GM12878 (cell line): ENCODE results near the gene BARX2. TPM values are rescaled to one million over a fixed set of nuclear protein-coding genes. Genes with fewer than 3 reads are reported as not detected.

Source experiments
- ATAC-seq: fragments of 200-7000 bp; cut with Tn5 transposase; 3 replicates; pipeline ENCODE4 v1.9.1; 2020; ENCODE audit warnings: mild to moderate bottlenecking, moderate library complexity
- BruUV-seq: library from RNA; stranded (reverse); fragments of 400-500 nt; replicated peaks from 2 replicates; lab custom pipeline; 2021; lab: Mats Ljungman, UMichigan
- CTCF ChIA-PET: fragments of 300-600 bp; sonication (Branson Sonifier 250); formaldehyde crosslinking; extraction: SDS; loops from one replicate; lab custom pipeline; 2021; ENCODE audit warnings: inconsistent platforms; lab: Yijun Ruan, JAX
- POLR2A ChIA-PET: fragments of 350-600 bp; formaldehyde crosslinking; extraction: SDS; loops from one replicate; lab custom pipeline; 2021; ENCODE audit warnings: inconsistent platforms; lab: Charles Lee
- RAD21 ChIA-PET: fragments of 300-600 bp; sonication (Branson Sonifier 250); formaldehyde crosslinking; loops from one replicate; lab custom pipeline; 2023; ENCODE audit warnings: antibody characterized with exemption; ENCODE audit not compliant: unreplicated experiment; lab: Charles Lee
- SMC1A ChIA-PET: fragments of 300-600 bp; sonication (Branson Sonifier 250); formaldehyde crosslinking; loops from one replicate; lab custom pipeline; 2023; ENCODE audit not compliant: unreplicated experiment, uncharacterized antibody; lab: Charles Lee
- DNase-seq: peaks from one replicate; pipeline ENCODE4 v3.0.0-alpha.2; 2011; ENCODE audit warnings: low read depth, low spot score
- FAIRE-seq: peaks from 3 replicates; lab custom pipeline; 2011; peaks lifted over from hg19 to GRCh38; lab: Jason Lieb, UNC
- H2AFZ ChIP-seq: 2 replicates; pipeline ENCODE4 v1.6.0; 2011; ENCODE audit warnings: low read depth, low read length, control low read depth; ENCODE audit not compliant: control insufficient read depth
- H3K27ac ChIP-seq: 2 replicates; pipeline ENCODE4 v1.5.1; 2011; ENCODE audit warnings: control low read depth; ENCODE audit not compliant: control insufficient read depth, insufficient read depth
- H3K27me3 ChIP-seq, 2 experiments: replicated peaks in 1 of 2; 2 replicates each; pipeline versions ENCODE4 v1.6.0 to v1.6.1; 2011; ENCODE audit warnings: low read length in 1 of 2; ENCODE audit not compliant: control insufficient read depth in 2 of 2, insufficient read depth in 2 of 2
- H3K36me3 ChIP-seq, 2 experiments: 2 replicates each; pipeline ENCODE4 v1.5.1; 2011; ENCODE audit warnings: low read length in 1 of 2; ENCODE audit not compliant: control insufficient read depth in 2 of 2, insufficient read depth in 2 of 2
- H3K4me1 ChIP-seq: 2 replicates; pipeline ENCODE4 v1.6.1; 2011; ENCODE audit warnings: mild to moderate bottlenecking, low read length, moderate library complexity, mixed read lengths; ENCODE audit not compliant: control insufficient read depth, insufficient read depth
- H3K4me2 ChIP-seq: 2 replicates; pipeline ENCODE4 v1.6.0; 2011; ENCODE audit warnings: control low read depth; ENCODE audit not compliant: control insufficient read depth, insufficient read depth
- H3K4me3 ChIP-seq: fragments of 200-600 bp; sonication (generic); 2 replicates; pipeline ENCODE4 v1.5.1; 2016
- H3K79me2 ChIP-seq: 2 replicates; pipeline ENCODE4 v1.6.0; 2011; ENCODE audit warnings: low read length; ENCODE audit not compliant: control insufficient read depth, insufficient read depth
- H3K9ac ChIP-seq: 2 replicates; pipeline ENCODE4 v1.8.0; 2011; ENCODE audit warnings: low read length, control low read depth, mixed read lengths; ENCODE audit not compliant: control insufficient read depth, insufficient read depth
- H3K9me3 ChIP-seq: replicated peaks from 3 replicates; pipeline ENCODE4 v1.5.1; 2011; ENCODE audit warnings: mild to moderate bottlenecking, low read length; ENCODE audit not compliant: control insufficient read depth, insufficient read depth
- H4K20me1 ChIP-seq: 2 replicates; pipeline ENCODE4 v1.6.0; 2011; ENCODE audit not compliant: control insufficient read depth, insufficient read depth
- ESRRA ChIP-seq: IDR thresholded peaks from 2 replicates; pipeline ENCODE4 v1.6.1; 2012; ENCODE audit warnings: mild to moderate bottlenecking, low read length, improper control_type of control experiment
- HDGF ChIP-seq: fragments of 450-650 bp; IDR thresholded peaks from 2 replicates; pipeline ENCODE4 v1.6.1; 2016; ENCODE audit warnings: antibody characterized with exemption
- IRF3 ChIP-seq: fragments of 450-650 bp; IDR thresholded peaks from 2 replicates; pipeline ENCODE4 v1.6.1; 2014; ENCODE audit warnings: mild to moderate bottlenecking
- KAT2A ChIP-seq: conservative IDR thresholded peaks from 2 replicates; pipeline ENCODE4 v1.6.1; 2011; ENCODE audit warnings: low read depth, low read length; ENCODE audit not compliant: control insufficient read depth
- PAX5 ChIP-seq: IDR thresholded peaks from 2 replicates; pipeline ENCODE4 v1.6.1; 2011; ENCODE audit warnings: low read depth, low read length, borderline replicate concordance
- SRF ChIP-seq, 2 experiments: IDR thresholded peaks; 2 replicates each; pipeline ENCODE4 v1.6.1; 2011; ENCODE audit warnings: low read depth in 2 of 2, low read length in 2 of 2, mild to moderate bottlenecking in 1 of 2, moderate library complexity in 1 of 2
- TCF12 ChIP-seq: IDR thresholded peaks from 2 replicates; pipeline ENCODE4 v1.6.1; 2011; ENCODE audit warnings: low read depth, mild to moderate bottlenecking, low read length
- WGBS: methylation state at CpG from one replicate; pipeline ENCODE4 v1.1.6; 2016; ENCODE audit warnings: low lambda C conversion rate; ENCODE audit not compliant: insufficient replicate concordance, insufficient coverage; ENCODE audit errors: missing lambda C conversion rate; 5-methylcytosine and 5-hydroxymethylcytosine counted together
- in situ Hi-C: fragments of 300-500 bp; cut with MboI; formaldehyde crosslinking; loops from 9 replicates; pipeline ENCODE4 v1.14.3; 2018; ENCODE audit warnings: mixed read lengths
- intact Hi-C: fragments of 100-400 bp; cut with micrococcal nuclease; formaldehyde crosslinking; loops from one replicate; pipeline ENCODE4 v1.14.2; 2022; ENCODE audit not compliant: unreplicated experiment
- polyA plus RNA-seq, 11 experiments: library from polyadenylated mRNA; depleted of rRNA in 4 of 11; unstranded in 6 of 11; stranded (reverse) in 5 of 11; fragments of >200 nt; fragmentation: Nextera tagmentation in 4 of 11; fragmentation: Illumina TruSeq in 1 of 11; extraction: Ambion mirVana in 4 of 11; extraction: Trizol in 1 of 11; gene quantifications; 1 replicate in 1 of 11; 2 replicates in 10 of 11; pipeline versions ENCODE4 v1.2.1 to v1.2.3, GENCODE V29; 2011 to 2016; ENCODE audit warnings: inconsistent platforms in 2 of 11, missing spikeins in 2 of 11, low read depth in 1 of 11
- total RNA-seq, 4 experiments: library from RNA; depleted of rRNA in 3 of 4; stranded (reverse); fragments of >200 nt in 3 of 4; fragmentation: Illumina TruSeq in 1 of 4; extraction: Trizol in 1 of 4; gene quantifications; 2 replicates each; pipeline versions ENCODE4 v1.2.1 to v1.2.3, GENCODE V29; 2013 to 2021
- TF ChIP-seq, protein P1 (sequence below): IDR thresholded peaks from 2 replicates; pipeline ENCODE4 v1.6.1; 2011; ENCODE audit warnings: low read depth, mild to moderate bottlenecking, low read length, moderate library complexity, borderline replicate concordance; ENCODE audit errors: extremely low read depth
- TF ChIP-seq, protein P2 (sequence below): IDR thresholded peaks from 2 replicates; pipeline ENCODE4 v1.6.1; 2012; ENCODE audit warnings: mild to moderate bottlenecking, low read depth, low read length

The BARX2 gene
- total and polyA plus RNA-seq, 10 of the 15 experiments (the other 5 are each of a cell fraction or from before 2014, with no cell fraction given) = 0.07 to 0.84 TPM; not detected in 8

GRCh38 chr11:129383060-129383459 lies 7.4 kb downstream of the BARX2 start:
- SMC1A ChIA-PET = no interaction called here
- TF ChIP-seq KAT2A = no peak
- TF ChIP-seq, protein P1, sequence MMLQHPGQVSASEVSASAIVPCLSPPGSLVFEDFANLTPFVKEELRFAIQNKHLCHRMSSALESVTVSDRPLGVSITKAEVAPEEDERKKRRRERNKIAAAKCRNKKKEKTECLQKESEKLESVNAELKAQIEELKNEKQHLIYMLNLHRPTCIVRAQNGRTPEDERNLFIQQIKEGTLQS = no peak
- no peak for TF ChIP-seq SRF (IDR thresholded peaks at IDR 0.05; ENCODE audit: low read depth in 2 of 2, low read length in 2 of 2)
- no peak for TF ChIP-seq ESRRA
- TF ChIP-seq PAX5 = no peak
- TF ChIP-seq HDGF = no peak
- TF ChIP-seq IRF3 = no peak
- TF ChIP-seq, protein P2, sequence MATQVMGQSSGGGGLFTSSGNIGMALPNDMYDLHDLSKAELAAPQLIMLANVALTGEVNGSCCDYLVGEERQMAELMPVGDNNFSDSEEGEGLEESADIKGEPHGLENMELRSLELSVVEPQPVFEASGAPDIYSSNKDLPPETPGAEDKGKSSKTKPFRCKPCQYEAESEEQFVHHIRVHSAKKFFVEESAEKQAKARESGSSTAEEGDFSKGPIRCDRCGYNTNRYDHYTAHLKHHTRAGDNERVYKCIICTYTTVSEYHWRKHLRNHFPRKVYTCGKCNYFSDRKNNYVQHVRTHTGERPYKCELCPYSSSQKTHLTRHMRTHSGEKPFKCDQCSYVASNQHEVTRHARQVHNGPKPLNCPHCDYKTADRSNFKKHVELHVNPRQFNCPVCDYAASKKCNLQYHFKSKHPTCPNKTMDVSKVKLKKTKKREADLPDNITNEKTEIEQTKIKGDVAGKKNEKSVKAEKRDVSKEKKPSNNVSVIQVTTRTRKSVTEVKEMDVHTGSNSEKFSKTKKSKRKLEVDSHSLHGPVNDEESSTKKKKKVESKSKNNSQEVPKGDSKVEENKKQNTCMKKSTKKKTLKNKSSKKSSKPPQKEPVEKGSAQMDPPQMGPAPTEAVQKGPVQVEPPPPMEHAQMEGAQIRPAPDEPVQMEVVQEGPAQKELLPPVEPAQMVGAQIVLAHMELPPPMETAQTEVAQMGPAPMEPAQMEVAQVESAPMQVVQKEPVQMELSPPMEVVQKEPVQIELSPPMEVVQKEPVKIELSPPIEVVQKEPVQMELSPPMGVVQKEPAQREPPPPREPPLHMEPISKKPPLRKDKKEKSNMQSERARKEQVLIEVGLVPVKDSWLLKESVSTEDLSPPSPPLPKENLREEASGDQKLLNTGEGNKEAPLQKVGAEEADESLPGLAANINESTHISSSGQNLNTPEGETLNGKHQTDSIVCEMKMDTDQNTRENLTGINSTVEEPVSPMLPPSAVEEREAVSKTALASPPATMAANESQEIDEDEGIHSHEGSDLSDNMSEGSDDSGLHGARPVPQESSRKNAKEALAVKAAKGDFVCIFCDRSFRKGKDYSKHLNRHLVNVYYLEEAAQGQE = no peak
- no peak for TF ChIP-seq TCF12
- H3K4me1 ChIP-seq = no peaks in the 10 kb centered on the region
- in situ Hi-C loops = no loop called here
- POLR2A ChIA-PET = no interaction called here
- no peaks in the 10 kb centered on the region for H4K20me1 ChIP-seq
- intact Hi-C loops = no loop called here
- no peaks in the 10 kb centered on the region for H3K9me3 ChIP-seq
- no peak overlapping the region for H3K4me3 ChIP-seq
- no peak for DNase-seq
- FAIRE-seq = no peak
- H2AFZ ChIP-seq = no peak overlapping the region
- H3K9ac ChIP-seq = no peak overlapping the region
- no peaks in the 10 kb centered on the region for H3K79me2 ChIP-seq
- H3K4me2 ChIP-seq = no peak overlapping the region
- H3K36me3 ChIP-seq = no peaks in the 10 kb centered on the region
- H3K27ac ChIP-seq = no peak overlapping the region
- RAD21 ChIA-PET = no interaction called here
- ATAC-seq = no peak
- CTCF ChIA-PET = no interaction called here
- BruUV-seq = no TSS peak
- WGBS = 27% methylated on average over 3 of the region's 3 CpGs
- peaks cover 0 to 3% of the 10 kb centered on the region in 2 experiments; a peak in 3 of 4 replicates for H3K27me3 ChIP-seq
